DMS 273 treated with DMSO at 0.1 percent for 48 hours (cell line): ENCODE measurements around the gene CPNE1.
"Not testable (repeated sequence)": the region's sequence is repeated elsewhere in the genome, so short reads cannot be mapped to it uniquely, and the experiment has no call there.

Source experiments
- DNase-seq: peaks from one replicate; lab custom pipeline; 2025; lab: John Stamatoyannopoulos, UW

The CPNE1 gene

DNA sequence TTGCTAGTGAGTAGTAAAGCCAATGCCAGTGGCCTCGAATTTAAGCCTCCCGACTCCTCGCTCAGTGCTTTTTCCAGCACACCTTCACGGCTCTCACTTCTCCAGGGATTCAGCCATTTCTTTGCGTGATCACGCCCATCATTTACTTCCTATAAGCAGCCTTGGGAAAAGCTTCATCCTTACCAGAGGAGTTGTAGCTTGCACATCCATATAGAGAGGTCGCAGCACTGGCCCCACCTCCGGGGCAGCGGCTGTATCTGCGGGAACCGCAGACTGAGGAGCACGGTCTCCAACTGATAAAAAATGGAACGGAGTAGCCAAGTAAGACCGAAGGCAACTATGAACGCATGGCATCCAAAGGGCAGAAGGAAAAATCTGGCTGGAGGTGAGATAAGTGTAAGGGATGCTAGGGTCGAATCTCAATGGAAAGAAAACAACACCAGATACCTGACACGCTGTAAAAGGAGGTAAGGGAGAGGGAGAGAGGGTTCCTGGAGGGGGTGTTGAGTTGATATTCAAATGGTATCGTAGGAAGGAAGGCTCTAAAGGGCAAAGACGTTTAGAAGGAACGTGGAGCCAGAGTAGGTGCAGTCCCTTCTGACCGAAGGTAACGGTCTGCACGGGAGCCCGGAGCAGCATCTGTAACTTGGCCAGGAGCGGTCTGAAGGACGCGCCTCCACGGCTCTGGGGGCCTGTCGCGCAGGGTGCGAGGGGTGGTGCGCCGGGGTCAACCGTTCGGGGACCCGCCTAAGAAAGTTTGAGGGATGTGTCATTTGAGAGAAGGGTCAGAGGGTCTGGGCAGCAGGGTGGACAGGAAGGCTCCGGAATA lies 33.8 kb upstream of the CPNE1 start:
- DNase-seq = no peak

DNA sequence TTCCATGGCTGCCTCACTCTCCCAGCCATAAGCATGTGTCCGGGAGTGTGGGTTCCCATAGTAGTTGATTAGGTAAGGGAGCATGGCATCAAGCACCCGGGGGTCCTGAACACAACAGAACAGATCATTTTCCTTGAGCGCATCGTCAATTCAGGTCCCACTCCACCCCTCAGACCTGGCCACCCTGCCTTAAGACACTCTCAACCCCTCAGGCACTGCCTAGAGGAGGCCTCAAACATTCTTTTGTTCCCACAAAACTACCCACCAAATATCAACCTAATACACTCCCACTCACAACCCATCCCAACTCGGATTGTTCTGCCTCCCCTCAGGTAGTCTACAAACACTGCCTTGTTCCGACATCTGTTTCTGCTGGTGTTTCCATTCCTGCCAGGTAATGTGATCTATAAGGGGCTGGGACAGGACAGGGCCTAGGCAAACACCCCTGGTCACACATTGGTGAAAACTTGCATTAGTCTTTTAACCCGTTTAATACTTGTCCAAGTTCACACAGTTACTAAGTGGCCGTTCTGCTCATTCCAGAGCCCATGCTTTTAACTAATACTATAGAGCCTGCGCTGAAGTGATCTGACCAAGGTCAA lies 33.1 kb upstream of the CPNE1 start:
- no peak for DNase-seq

DNA sequence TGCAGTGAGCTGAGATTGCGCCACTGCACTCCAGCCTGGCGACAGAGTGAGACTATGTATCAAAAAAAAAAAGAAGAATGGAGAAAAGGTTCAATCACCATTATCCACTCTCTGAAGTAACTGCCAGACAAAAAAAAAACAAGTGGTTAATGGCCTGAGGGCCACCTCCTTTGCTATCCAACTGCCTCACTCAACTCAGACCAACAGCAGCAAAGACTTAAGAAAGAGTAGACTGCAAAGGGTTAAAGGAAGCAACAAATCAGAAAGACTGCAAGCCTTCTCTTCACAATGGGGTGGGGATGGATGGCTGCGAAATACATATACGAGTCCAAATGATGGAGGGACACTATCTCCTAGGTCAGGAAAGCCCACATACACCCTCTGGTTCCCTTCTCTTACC lies 31.3 kb upstream of the CPNE1 start:
- no peak for DNase-seq

GRCh38 chr20:35695245-35695749 lies 30.6 kb upstream of the CPNE1 start:
- no peak for DNase-seq

DNA sequence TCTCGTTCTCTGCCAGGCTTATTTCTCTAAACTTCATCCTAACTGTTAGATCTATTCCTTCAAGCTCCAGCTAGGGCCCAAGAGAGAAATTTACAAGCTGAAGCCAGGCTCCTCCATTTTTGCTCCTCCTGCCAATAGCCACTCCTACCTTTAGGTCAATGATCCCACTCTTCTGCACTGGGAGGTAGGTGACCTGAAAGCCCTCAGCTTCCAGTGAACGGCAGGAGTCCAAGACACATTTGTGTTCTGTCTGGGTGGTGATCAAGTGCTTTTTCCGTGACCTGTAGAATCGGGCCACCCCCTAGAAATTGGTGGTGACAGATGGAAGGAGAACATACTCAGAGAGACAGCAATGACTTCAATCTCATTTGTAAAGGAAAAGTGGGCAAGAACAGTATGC lies 25.6 kb upstream of the CPNE1 start:
- DNase-seq = no peak

- not testable (repeated sequence) for DNase-seq
Measured at GRCh38 chr20:35686872-35687271, 22.2 kb upstream of the CPNE1 start.

DNA sequence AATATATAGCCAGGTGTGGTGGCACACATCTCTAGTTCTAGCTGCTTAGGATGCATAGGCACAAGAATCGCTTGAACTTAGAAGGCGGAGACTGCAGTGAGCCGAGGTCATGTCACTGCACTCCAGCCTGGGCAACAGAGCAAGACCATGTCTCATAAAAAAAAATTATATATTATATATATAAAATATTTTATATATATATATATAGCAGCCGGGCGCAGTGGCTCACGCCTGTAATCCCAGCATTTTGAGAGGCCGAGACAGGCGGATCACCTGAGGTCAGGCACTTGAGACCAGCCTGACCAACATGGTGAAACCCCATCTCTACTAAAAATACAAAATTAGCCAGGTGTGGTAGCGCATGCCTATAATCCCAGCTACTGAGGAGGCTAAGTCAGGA lies 20.7 kb upstream of the CPNE1 start:
- not testable (repeated sequence) for DNase-seq

GRCh38 chr20:35681960-35682359 lies 17.3 kb upstream of the CPNE1 start:
- no peak for DNase-seq

- DNase-seq = no peak
Measured at GRCh38 chr20:35680452-35681183, 15.9 kb upstream of the CPNE1 start.

GRCh38 chr20:35674921-35675320 lies 10.2 kb upstream of the CPNE1 start:
- DNase-seq = no peak

GRCh38 chr20:35673884-35674283 lies 9.2 kb upstream of the CPNE1 start:
- no peak for DNase-seq

DNA sequence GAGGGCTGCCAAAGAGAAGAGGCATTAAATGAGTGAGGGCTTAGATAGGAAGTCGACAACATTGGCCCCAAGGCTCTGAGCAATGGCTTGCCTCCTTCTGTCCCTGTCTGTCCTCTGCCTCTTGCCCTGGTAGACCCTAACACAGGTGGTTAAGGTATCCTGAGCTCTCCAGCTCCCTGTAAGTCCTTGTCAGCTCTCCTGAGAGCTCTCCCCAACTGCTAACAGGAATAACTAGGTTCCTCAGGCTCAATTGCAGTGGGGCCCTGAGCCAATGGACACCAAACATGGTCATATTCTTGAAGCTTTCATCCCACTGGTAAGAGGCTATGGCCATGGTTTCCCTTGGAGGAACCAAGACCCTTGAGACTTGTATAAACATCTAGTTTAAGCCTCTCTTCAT lies 5.0 kb upstream of the CPNE1 start:
- no peak for DNase-seq

GRCh38 chr20:35669221-35669620 lies 4.5 kb upstream of the CPNE1 start:
- DNase-seq = no peak

- DNase-seq = no peak
Measured at GRCh38 chr20:35665949-35666288, 1.2 kb upstream of the CPNE1 start.

GRCh38 chr20:35663516-35664465 lies 909 bp downstream of the CPNE1 start:
- peak; percentile 10 for DNase-seq

DNA sequence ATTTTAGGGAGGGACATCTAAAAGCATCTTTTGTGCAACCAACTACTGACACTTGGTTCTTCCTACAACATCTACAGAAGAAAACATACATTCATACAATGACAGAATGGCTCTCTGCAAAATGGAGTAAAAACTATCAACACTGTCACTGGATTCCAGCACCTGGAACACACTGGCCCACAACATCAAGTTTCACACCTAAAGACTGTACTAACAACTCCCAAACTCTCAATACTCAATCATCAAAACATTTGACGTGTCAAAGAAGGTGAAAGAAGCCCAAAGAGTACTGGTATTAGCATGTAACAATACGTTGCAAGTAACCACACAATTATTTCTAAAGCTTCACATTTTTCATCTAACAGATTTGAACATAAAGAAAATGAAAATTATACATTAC lies 2.1 kb downstream of the CPNE1 start:
- DNase-seq = no peak

- DNase-seq = no peak
Measured at GRCh38 chr20:35661908-35662307, 2.8 kb downstream of the CPNE1 start.

DNA sequence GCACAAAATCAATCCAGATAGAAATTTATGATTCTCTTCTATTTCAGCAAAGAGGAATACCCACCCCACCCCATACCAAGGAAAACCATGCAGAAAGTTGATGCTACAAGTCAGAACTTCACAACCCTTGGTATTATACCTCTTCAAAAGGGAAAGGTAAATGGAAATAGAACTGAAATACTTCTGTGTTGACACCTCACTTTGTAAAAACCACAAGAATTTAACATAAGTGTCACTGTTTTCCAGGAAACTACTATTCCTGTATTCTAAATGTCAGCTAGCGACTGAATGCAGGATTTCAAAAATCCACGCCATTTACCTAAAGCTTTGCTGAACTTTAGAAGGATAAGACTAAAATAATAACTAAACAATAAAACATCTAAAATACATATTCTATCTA lies 3.6 kb downstream of the CPNE1 start:
- DNase-seq = no peak

GRCh38 chr20:35660122-35660937 lies 4.4 kb downstream of the CPNE1 start:
- DNase-seq = no peak

GRCh38 chr20:35657271-35657670 lies 7.4 kb downstream of the CPNE1 start:
- DNase-seq = no peak

- no peak for DNase-seq
Measured at GRCh38 chr20:35654415-35654814, 10.3 kb downstream of the CPNE1 start.
